GM12878 (cell line): ENCODE measurements around the gene BORCS8. TPM values are rescaled to one million over a fixed set of nuclear protein-coding genes. Genes with fewer than 3 reads are reported as not detected.

Experiments used
- ATAC-seq: fragments of 200-7000 bp; cut with Tn5 transposase; 3 replicates; pipeline ENCODE4 v1.9.1; 2020; ENCODE audit warnings: mild to moderate bottlenecking, moderate library complexity
- BruUV-seq: library from RNA; stranded (reverse); fragments of 400-500 nt; replicated peaks from 2 replicates; lab custom pipeline; 2021; lab: Mats Ljungman, UMichigan
- CTCF ChIA-PET: fragments of 300-600 bp; sonication (Branson Sonifier 250); formaldehyde crosslinking; extraction: SDS; loops from one replicate; lab custom pipeline; 2021; ENCODE audit warnings: inconsistent platforms; lab: Yijun Ruan, JAX
- POLR2A ChIA-PET: fragments of 350-600 bp; formaldehyde crosslinking; extraction: SDS; loops from one replicate; lab custom pipeline; 2021; ENCODE audit warnings: inconsistent platforms; lab: Charles Lee
- RAD21 ChIA-PET: fragments of 300-600 bp; sonication (Branson Sonifier 250); formaldehyde crosslinking; loops from one replicate; lab custom pipeline; 2023; ENCODE audit warnings: antibody characterized with exemption; ENCODE audit not compliant: unreplicated experiment; lab: Charles Lee
- SMC1A ChIA-PET: fragments of 300-600 bp; sonication (Branson Sonifier 250); formaldehyde crosslinking; loops from one replicate; lab custom pipeline; 2023; ENCODE audit not compliant: unreplicated experiment, uncharacterized antibody; lab: Charles Lee
- DNase-seq: peaks from one replicate; pipeline ENCODE4 v3.0.0-alpha.2; 2011; ENCODE audit warnings: low read depth, low spot score
- FAIRE-seq: peaks from 3 replicates; lab custom pipeline; 2011; peaks lifted over from hg19 to GRCh38; lab: Jason Lieb, UNC
- H2AFZ ChIP-seq: 2 replicates; pipeline ENCODE4 v1.6.0; 2011; ENCODE audit warnings: low read depth, low read length, control low read depth; ENCODE audit not compliant: control insufficient read depth
- H3K27ac ChIP-seq: 2 replicates; pipeline ENCODE4 v1.5.1; 2011; ENCODE audit warnings: control low read depth; ENCODE audit not compliant: control insufficient read depth, insufficient read depth
- H3K27me3 ChIP-seq, 2 experiments: replicated peaks in 1 of 2; 2 replicates each; pipeline versions ENCODE4 v1.6.0 to v1.6.1; 2011; ENCODE audit warnings: low read length in 1 of 2; ENCODE audit not compliant: control insufficient read depth in 2 of 2, insufficient read depth in 2 of 2
- H3K36me3 ChIP-seq, 2 experiments: 2 replicates each; pipeline ENCODE4 v1.5.1; 2011; ENCODE audit warnings: low read length in 1 of 2; ENCODE audit not compliant: control insufficient read depth in 2 of 2, insufficient read depth in 2 of 2
- H3K4me1 ChIP-seq: 2 replicates; pipeline ENCODE4 v1.6.1; 2011; ENCODE audit warnings: mild to moderate bottlenecking, low read length, moderate library complexity, mixed read lengths; ENCODE audit not compliant: control insufficient read depth, insufficient read depth
- H3K4me2 ChIP-seq: 2 replicates; pipeline ENCODE4 v1.6.0; 2011; ENCODE audit warnings: control low read depth; ENCODE audit not compliant: control insufficient read depth, insufficient read depth
- H3K4me3 ChIP-seq: fragments of 200-600 bp; sonication (generic); 2 replicates; pipeline ENCODE4 v1.5.1; 2016
- H3K79me2 ChIP-seq: 2 replicates; pipeline ENCODE4 v1.6.0; 2011; ENCODE audit warnings: low read length; ENCODE audit not compliant: control insufficient read depth, insufficient read depth
- H3K9ac ChIP-seq: 2 replicates; pipeline ENCODE4 v1.8.0; 2011; ENCODE audit warnings: low read length, control low read depth, mixed read lengths; ENCODE audit not compliant: control insufficient read depth, insufficient read depth
- H3K9me3 ChIP-seq: replicated peaks from 3 replicates; pipeline ENCODE4 v1.5.1; 2011; ENCODE audit warnings: mild to moderate bottlenecking, low read length; ENCODE audit not compliant: control insufficient read depth, insufficient read depth
- H4K20me1 ChIP-seq: 2 replicates; pipeline ENCODE4 v1.6.0; 2011; ENCODE audit not compliant: control insufficient read depth, insufficient read depth
- ATF2 ChIP-seq: IDR thresholded peaks from 2 replicates; pipeline ENCODE4 v1.6.1; 2012; ENCODE audit warnings: low read length, inconsistent platforms
- BCL11A ChIP-seq: IDR thresholded peaks from 2 replicates; pipeline ENCODE4 v1.6.1; 2011; ENCODE audit warnings: low read depth, low read length
- CBFB ChIP-seq: IDR thresholded peaks from 2 replicates; pipeline ENCODE4 v1.6.1; 2016; ENCODE audit warnings: antibody characterized with exemption, low read depth
- JUNB ChIP-seq: IDR thresholded peaks from 2 replicates; pipeline ENCODE4 v1.6.1; 2016; ENCODE audit warnings: antibody characterized with exemption, mild to moderate bottlenecking
- MEF2A ChIP-seq: IDR thresholded peaks from 2 replicates; pipeline ENCODE4 v1.6.1; 2011; ENCODE audit warnings: low read depth, mild to moderate bottlenecking, low read length, moderate library complexity; ENCODE audit not compliant: insufficient read depth
- MEF2B ChIP-seq: fragments of 450-650 bp; IDR thresholded peaks from 2 replicates; pipeline ENCODE4 v1.6.1; 2018; ENCODE audit warnings: mild to moderate bottlenecking, moderate library complexity; ENCODE audit not compliant: partially characterized antibody, poor library complexity, severe bottlenecking
- NFYA ChIP-seq: IDR thresholded peaks from 2 replicates; pipeline ENCODE4 v1.6.1; 2011; ENCODE audit warnings: low read depth, mild to moderate bottlenecking, low read length, improper control_type of control experiment, borderline replicate concordance
- NR2F1 ChIP-seq: fragments of 450-650 bp; conservative IDR thresholded peaks from 2 replicates; pipeline ENCODE4 v1.6.1; 2017; ENCODE audit warnings: mild to moderate bottlenecking
- PKNOX1 ChIP-seq: fragments of 450-650 bp; IDR thresholded peaks from 2 replicates; pipeline ENCODE4 v1.6.1; 2016; ENCODE audit warnings: mild to moderate bottlenecking
- POLR2AphosphoS2 ChIP-seq: IDR thresholded peaks from 2 replicates; pipeline ENCODE4 v1.6.1; 2011; ENCODE audit warnings: low read depth, mild to moderate bottlenecking, low read length, improper control_type of control experiment, moderate library complexity
- SP1 ChIP-seq: IDR thresholded peaks from one replicate; pipeline ENCODE4 v1.6.1; 2011; ENCODE audit warnings: low read depth, low read length
- STAT1 ChIP-seq: fragments of 450-650 bp; conservative IDR thresholded peaks from 2 replicates; pipeline ENCODE4 v1.6.1; 2014; ENCODE audit warnings: antibody characterized with exemption, mild to moderate bottlenecking
- USF1 ChIP-seq: IDR thresholded peaks from 2 replicates; pipeline ENCODE4 v1.6.1; 2011; ENCODE audit warnings: borderline replicate concordance, low read depth, mild to moderate bottlenecking, moderate library complexity, mixed read lengths, low read length; ENCODE audit not compliant: insufficient read depth; ENCODE audit errors: extremely low read length
- YY1 ChIP-seq: IDR thresholded peaks from 2 replicates; pipeline ENCODE4 v1.6.1; 2011; ENCODE audit warnings: low read depth, mild to moderate bottlenecking, low read length
- ZNF622 ChIP-seq: fragments of 450-650 bp; IDR thresholded peaks from 2 replicates; pipeline ENCODE4 v1.6.1; 2017; ENCODE audit warnings: mild to moderate bottlenecking, inconsistent platforms
- ZSCAN29 ChIP-seq: fragments of 450-650 bp; IDR thresholded peaks from 2 replicates; pipeline ENCODE4 v1.6.1; 2017; ENCODE audit warnings: mild to moderate bottlenecking, moderate library complexity
- WGBS: methylation state at CpG from one replicate; pipeline ENCODE4 v1.1.6; 2016; ENCODE audit warnings: low lambda C conversion rate; ENCODE audit not compliant: insufficient replicate concordance, insufficient coverage; ENCODE audit errors: missing lambda C conversion rate; 5-methylcytosine and 5-hydroxymethylcytosine counted together
- in situ Hi-C: fragments of 300-500 bp; cut with MboI; formaldehyde crosslinking; loops from 9 replicates; pipeline ENCODE4 v1.14.3; 2018; ENCODE audit warnings: mixed read lengths
- intact Hi-C: fragments of 100-400 bp; cut with micrococcal nuclease; formaldehyde crosslinking; loops from one replicate; pipeline ENCODE4 v1.14.2; 2022; ENCODE audit not compliant: unreplicated experiment
- polyA plus RNA-seq, 11 experiments: library from polyadenylated mRNA; depleted of rRNA in 4 of 11; unstranded in 6 of 11; stranded (reverse) in 5 of 11; fragments of >200 nt; fragmentation: Nextera tagmentation in 4 of 11; fragmentation: Illumina TruSeq in 1 of 11; extraction: Ambion mirVana in 4 of 11; extraction: Trizol in 1 of 11; gene quantifications; 1 replicate in 1 of 11; 2 replicates in 10 of 11; pipeline versions ENCODE4 v1.2.1 to v1.2.3, GENCODE V29; 2011 to 2016; ENCODE audit warnings: inconsistent platforms in 2 of 11, missing spikeins in 2 of 11, low read depth in 1 of 11
- total RNA-seq, 4 experiments: library from RNA; depleted of rRNA in 3 of 4; stranded (reverse); fragments of >200 nt in 3 of 4; fragmentation: Illumina TruSeq in 1 of 4; extraction: Trizol in 1 of 4; gene quantifications; 2 replicates each; pipeline versions ENCODE4 v1.2.1 to v1.2.3, GENCODE V29; 2013 to 2021

Gene BORCS8
- total and polyA plus RNA-seq, 10 of the 15 experiments (the other 5 are each of a cell fraction or from before 2014, with no cell fraction given): 3.7 to 40.3 (median 23.4) TPM

- TF ChIP-seq JUNB: no peak
Measured at GRCh38 chr19:19229701-19230100, 37.7 kb upstream of the BORCS8 start (continued).

GRCh38 chr19:19227217-19227616 lies 35.3 kb upstream of the BORCS8 start:
- no peaks in the 10 kb centered on the region; a peak in 1 of 4 replicates for H3K27me3 ChIP-seq
- WGBS: 83% methylated on average over 4 of the region's 4 CpGs
- H3K9me3 ChIP-seq: no peaks in the 10 kb centered on the region
- no peak overlapping the region for H3K4me2 ChIP-seq
- H3K4me1 ChIP-seq: peaks cover 4% of the 10 kb centered on the region
- no peaks in the 10 kb centered on the region for H3K36me3 ChIP-seq
- H3K9ac ChIP-seq: no peak overlapping the region
- no peak overlapping the region for H3K4me3 ChIP-seq
- intact Hi-C loops: no loop called here
- H3K79me2 ChIP-seq: no peaks in the 10 kb centered on the region
- H2AFZ ChIP-seq: no peak overlapping the region
- H4K20me1 ChIP-seq: no peaks in the 10 kb centered on the region
- in situ Hi-C loops: no loop called here
- ChIA-PET SMC1A (no interaction called here), CTCF (no interaction called here), RAD21 (no interaction called here), POLR2A (no interaction called here)
- FAIRE-seq (no peak), ATAC-seq (no peak), DNase-seq (no peak)
- TF ChIP-seq ZNF622 (no peak), PKNOX1 (no peak), NFYA (no peak), MEF2B (no peak), ATF2 (no peak), MEF2A (no peak), STAT1 (no peak), NR2F1 (no peak), BCL11A (no peak), SP1 (no peak), YY1 (no peak), USF1 (no peak), CBFB (no peak), POLR2AphosphoS2 (no peak), ZSCAN29 (no peak)
- no peak overlapping the region for H3K27ac ChIP-seq
- no TSS peak for BruUV-seq
